ENCODE results near the gene ZNF76. TPM values are rescaled to one million over a fixed set of nuclear protein-coding genes. Genes with fewer than 3 reads are reported as not detected.

ZNF76 gene
- 20.5 and 21.6 TPM in 2 replicates for total RNA-seq

DNA sequence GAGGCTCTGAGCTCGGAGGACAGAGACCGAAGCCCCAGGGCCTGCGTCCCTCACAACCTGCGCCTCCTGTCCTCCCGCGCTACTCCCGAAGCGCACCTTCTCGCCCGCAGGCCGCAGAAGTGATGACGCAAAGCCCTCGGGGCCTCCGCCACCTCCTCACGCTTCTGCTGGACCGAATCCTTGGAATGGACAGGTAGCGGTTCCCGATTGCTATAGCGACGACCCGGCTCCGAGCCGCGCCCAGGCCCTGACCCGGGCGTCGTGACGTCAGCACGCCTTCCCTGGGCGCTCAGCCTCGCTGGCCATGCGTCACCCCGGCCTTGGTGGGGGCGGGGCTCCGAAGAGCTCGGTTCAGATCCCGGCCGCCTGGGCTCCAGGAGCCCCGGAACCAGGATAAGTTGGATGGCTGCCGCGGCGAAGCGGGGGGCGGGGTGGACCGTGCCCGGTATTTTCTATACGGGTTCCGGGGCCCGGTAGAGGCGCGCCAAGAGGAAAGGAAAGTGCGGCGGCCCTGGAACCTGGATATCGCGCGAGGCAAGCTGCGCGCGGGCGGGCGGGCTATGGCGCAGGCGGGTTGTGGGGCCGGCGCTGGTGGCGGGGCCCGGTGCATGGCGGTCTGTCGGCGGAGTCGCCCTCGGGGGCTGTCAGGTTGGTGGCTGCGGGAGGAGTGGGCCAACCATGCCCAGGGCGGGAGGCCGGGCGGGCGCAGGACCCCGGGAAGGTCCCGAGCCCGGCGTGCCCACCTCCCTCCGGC lies at the start of gene ZNF76:
TSS of gene ZNF76 (plus strand) at position 542 of the 754 bp plus-strand sequence. CDS start 21,417 bp downstream, outside the sequence.
- DNase-seq (ENCODE audit: low read depth, low spot score), result peak; percentile 69

DNA sequence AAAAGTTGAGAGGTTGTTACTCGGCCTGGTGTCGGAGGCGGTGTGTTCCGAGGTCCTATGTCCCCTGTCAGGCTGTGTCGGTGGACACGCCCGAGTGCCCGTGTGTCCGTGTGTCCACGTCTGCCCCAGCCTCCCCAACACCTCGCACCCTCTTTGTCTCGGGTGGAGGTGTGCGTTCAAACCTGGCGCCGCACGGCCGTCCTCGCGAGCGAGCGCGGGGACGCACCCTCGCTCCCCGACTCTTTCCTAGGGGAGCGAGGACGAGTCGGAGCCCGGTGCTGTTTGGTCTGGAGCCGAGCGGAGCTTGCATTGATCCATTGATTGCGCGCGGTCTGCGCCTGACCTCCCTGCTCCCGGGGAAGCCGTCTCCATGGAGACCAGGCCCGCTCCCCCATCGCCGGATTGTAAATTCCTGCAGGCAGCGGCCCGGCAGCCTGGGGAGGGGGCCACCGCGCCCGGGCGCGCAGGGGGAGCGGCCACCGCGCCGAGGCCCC lies 46.2 kb upstream of the ZNF76 start:
- DNase-seq (ENCODE audit: low read depth, low spot score), result no peak

DNA sequence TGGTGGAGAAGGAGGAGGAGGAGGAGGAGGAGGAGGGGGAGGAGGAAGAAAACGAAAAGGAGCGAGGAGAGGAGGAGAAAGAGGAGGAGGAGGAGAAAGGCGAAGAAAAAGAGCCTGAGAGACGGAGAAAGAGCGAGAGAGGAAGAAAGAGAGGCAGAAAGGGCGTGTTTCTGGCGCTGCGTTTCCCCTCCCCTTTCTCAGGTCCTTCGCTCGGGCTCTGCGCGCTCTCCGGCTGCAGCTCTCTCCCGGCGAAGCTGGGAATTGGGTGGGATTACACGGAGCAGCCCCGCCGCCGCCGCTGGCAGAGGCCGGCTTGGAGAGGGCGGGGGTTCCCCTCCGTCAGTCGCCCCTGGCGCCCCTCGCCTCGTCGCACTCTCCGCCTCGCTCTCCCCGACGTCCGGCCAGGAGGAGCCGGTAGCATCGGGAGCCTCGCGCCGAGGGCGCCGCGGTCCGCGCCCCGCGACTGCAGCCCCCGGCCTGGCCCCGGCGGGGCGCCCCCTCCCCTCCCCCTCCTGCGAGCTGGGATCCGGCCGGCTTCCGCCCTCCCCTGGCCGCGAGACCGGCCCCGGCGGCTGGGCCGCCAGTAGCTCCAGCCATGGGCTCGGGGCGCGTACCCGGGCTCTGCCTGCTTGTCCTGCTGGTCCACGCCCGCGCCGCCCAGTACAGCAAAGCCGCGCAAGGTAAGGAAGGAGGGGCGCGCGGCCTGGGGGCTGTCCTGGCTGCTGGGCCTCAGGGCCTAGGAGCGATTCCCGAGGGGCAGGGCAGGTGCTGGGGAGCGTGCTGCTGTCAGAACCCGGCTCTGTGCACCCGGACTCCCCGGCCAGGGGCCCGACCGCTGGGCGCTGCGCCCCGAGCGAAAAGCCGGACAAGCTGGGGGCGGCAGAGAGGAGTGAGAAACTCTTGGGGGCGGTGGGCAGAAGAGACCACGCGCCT lies 45.4 kb upstream of the ZNF76 start, which contains the start of gene SCUBE3:
TSS of gene SCUBE3 (plus strand) at position 133 of the 933 bp plus-strand sequence. CDS start at position 596, 463 bp downstream.
- DNase-seq (ENCODE audit: low read depth, low spot score), result no peak

DNA sequence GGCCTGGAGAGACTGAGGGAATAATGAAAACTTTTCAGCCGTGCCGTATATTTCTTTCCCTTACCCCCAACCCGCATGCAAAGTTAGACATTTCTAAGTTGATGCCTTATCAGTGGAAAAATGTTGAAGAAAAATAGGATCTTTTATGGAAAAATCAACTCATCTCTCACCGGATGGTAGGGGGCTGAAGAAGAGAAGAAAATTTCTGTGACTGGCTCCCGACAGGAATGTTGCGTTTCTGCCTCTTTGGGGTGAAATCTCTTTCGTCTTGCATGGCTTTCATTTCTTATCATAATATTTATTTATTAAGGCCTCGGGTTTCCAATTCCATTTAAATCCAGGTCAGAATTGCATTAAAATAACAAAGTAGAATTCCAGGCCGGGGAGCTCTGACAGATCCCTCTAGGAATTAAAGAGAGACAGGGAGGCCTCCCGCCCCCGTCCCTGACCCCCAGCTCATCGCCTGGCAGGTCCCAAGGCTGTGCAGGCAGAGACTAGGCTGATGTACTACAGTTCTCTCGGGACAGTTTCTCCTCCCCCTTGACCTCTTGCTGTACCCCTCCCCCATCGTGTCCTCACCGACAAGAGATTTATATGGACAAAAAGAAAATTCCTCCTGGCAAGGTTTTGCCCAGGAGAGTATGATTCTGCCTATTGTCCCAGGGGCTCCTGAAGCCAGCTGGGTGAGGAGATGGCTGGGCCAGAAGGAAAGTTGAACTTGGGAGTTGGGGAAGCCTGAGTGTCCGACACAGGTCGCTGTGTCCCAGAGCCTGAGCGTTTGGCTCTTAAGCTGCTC lies 44.5 kb upstream of the ZNF76 start:
- DNase-seq (ENCODE audit: low read depth, low spot score), result no peak

DNA sequence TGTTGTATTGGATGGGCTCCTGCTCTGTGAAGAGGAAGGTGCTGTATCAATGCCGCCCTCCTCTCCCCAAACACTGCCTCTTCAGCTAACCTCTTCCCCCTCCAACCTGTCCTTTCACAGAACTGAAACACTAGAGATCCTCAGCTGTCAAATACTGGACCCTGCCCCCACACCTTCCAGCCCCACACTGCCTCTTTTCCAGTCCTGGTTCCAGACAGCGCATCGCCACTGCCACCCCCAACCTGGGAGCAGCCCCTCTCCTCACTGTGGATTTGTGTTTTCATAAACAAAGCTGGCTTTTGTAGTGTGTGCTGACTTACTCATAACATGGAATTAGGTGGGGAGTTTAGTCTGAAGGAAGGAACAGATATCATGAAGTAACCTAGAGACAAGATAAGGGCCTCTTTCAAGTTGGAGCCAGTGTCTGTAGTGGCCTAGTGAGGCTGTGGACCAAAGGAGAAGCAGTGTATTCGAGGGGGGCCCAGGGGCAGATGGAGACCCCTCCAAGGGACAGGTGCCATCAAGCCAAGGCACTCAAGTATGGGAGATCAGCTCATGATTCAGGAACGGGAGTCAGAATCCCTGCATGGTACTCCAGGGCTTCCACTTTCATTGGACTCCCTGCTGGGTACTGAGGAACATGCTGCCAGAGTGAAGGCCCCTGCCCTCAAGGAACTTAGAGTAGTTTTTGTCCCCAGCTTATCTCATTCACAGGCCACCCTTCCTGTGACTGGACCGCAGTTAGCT lies 43.7 kb upstream of the ZNF76 start:
- DNase-seq (ENCODE audit: low read depth, low spot score), result no peak

DNA sequence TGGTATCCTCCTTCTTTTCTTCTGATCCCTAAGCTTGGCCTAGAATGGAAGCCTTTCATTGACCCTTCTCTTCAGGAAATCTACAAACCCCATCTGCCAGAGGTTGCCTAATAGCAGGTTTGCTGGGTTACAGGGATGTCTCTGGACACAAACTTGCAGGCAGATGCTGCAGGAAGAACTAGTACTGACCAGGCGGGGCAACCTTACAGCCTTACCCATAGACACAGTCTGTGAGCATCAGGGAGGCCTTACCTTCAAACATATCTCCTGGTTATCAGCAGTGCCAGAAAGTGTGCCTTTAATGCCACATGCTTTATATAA lies 43.2 kb upstream of the ZNF76 start:
- no peak for DNase-seq (ENCODE audit: low read depth, low spot score)

DNA sequence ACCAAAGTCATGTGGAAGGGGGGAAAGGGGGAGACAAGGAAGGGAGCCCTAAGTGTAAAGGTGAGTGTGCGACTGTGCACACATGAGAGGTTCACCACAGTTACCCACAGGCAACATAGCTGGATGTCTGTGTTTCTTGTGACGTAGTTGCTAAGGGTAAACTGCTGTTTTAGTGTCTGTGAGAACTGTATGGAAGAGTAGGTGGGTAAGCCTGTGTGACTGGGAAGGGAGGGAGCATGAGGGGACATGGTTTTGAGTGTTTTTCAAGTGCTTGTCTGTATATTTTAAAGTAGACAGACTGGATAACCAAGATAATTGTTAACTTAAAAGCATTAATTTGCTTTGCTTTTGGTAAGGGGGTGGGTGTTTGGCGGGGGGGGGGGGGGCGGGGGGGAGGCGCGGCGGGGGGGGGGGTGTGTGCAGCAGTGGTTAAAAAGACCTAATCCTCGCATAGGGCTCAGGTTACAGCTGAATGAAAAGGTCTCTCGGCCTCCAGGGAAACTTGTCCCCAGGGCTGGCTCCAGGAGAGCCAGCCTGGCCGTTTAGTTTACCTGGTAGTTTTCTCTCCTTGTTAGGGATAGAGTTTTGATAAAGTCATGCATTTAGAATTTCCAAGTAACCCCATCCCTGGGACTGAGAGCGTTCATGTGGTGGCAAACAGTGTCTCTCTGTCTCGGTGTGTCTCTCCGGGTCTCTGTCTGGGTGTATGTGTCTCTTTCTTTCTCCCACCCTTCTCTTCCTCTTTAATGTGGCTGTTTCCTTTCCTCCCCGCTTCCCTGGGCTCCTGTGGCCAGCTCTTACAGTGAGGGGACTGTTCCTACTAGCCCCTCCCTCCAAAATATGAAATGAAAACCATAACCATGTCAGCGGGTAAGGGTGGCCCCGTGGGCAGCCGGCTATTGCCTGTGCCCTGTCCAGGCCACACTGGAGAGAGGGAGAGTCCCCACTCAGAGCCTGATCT lies 42.4 kb upstream of the ZNF76 start:
- DNase-seq (ENCODE audit: low read depth, low spot score), result no peak

DNA sequence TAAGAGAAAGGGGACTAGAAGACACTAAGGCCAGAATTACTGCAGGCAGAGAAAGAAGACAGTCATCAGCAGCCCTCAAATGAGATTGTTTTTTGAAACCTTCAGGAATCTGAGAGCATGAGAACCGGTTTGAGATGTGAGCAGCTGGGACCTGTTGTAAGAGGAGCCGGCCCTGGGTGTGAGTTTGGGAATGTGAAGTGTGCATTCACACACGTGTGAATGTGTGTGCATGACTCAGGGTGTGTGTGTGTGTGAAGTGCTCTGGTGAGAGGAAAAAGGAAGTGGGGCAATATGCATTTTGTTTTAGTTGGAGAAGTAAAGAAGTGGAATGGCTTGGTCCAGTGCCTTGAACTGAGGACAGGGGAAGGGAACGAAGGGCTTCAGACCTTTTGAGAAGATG lies 41.5 kb upstream of the ZNF76 start:
- no peak for DNase-seq (ENCODE audit: low read depth, low spot score)

DNA sequence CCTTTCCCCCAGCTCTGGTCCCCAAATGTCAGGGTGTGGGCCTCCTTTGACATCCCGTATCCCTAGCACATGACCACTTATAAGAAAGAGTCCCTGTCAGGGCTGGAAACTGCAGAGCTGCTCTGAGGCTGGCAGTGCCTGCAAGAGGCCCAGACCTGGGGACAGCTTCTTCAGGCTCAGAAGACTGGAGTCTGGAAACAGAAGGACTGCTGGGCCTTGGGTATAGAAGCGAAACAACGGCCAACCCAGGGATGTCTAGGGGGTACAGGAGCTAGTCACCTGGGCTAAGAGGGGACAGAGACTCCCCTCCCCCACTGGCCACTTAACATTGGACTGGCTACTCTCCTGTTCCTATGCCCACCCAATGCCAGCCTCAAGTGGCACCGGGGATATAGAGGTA lies 41.1 kb upstream of the ZNF76 start:
- no peak for DNase-seq (ENCODE audit: low read depth, low spot score)

DNA sequence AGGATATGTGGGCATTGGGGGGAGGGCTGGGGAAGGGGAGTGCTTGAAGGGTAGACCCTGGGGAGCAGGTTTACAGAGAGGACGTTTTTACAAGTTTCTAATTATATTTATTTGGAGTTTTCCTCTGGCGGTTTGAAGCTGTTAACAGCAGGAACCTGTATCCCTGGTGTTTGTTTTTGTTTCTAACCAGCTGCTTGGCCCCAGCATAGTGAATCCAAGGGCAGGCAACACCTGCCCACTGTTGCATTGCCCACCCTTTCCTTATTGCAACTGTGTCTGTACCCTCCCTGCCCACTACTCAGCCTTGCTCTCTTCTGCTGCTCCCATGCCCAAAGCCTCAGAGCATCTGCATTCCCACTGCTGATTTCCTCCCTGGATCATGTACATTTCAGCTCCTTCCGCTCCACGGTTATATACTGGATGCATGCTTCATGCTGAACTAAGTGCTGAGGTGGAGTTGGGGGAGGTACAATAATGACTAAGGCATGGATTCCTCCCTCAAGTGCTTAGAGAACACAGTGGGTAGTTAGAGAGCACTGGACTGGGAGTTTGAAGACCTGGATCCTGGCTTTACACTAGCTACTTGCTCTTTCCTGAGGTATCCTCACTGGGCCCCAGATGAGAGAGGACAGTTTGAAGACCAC lies 39.7 kb upstream of the ZNF76 start:
- no peak for DNase-seq (ENCODE audit: low read depth, low spot score)

DNA sequence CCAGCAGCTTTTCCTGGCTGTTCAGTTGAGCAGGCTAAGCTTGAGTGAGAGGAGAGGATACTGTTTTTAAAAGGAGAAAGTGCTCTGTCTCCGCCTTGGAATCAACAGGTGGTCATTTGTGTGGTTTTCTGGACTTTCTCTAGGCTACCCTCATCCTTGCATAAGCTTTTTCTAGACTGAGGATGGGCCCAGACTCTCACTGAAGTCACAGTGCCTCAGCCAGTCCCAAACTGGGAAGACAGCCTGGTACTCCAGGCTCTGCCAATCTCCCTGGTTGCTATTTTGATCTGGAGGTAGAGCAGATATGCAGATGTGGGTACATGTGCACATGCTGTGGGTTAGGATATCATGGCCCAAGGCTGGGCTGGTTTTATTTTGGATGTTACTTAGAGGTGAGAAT lies 38.8 kb upstream of the ZNF76 start:
- no peak for DNase-seq (ENCODE audit: low read depth, low spot score)

DNA sequence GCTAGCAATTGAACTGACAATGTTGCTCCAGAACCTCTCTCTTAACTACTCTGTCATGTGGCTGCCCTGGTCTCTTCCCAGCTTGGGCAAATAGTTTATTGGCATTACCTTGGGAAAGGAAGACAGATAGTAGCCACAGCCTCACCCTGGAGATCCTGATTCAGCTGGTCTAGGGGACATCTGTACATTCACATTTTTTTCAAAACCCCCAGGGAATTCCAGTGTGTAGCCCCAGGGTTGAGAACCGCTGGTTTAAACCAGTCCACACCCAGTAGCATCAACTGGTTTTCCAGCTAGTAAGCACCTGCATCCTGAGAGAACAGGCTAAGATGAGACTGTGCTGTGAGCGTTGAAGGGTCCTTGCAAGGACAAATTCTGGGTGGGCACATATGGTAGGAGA lies 36.1 kb upstream of the ZNF76 start:
- no peak for DNase-seq (ENCODE audit: low read depth, low spot score)

DNA sequence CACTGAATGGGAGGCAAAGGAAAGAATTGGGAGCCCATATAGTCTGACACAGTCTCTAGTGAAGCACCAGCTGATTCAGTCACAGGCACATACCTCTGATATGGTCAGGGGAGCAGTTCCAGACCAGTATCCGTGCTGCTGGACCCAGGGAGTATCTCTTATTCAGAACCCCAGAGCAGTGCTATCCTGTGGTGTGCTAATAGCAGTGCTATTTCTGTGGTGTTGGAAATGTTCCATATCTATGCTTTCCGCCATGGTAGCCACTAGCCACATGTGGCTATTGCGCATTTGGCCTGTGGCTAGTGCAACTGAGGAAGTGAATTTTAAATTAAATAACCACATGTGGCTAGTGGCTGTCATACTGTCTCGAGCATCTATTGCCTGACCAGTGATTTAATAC lies 34.8 kb upstream of the ZNF76 start:
- no peak for DNase-seq (ENCODE audit: low read depth, low spot score)

DNA sequence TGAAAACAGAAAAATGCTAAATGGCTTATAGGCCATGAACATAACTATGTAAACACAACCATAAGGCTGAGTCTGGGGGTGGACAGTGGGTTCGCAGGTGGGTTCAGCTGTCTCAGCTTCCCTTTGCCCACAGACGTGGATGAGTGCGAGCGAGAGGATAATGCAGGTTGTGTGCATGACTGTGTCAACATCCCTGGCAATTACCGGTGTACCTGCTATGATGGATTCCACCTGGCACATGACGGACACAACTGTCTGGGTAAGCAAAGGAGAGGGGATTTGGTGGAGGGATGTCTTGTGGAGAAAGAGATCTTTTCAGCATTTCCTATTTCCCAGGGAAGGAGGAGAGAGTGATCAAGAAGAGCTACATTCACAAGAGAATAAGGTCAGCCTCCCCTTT lies 31.1 kb upstream of the ZNF76 start:
- DNase-seq (ENCODE audit: low read depth, low spot score), result no peak

DNA sequence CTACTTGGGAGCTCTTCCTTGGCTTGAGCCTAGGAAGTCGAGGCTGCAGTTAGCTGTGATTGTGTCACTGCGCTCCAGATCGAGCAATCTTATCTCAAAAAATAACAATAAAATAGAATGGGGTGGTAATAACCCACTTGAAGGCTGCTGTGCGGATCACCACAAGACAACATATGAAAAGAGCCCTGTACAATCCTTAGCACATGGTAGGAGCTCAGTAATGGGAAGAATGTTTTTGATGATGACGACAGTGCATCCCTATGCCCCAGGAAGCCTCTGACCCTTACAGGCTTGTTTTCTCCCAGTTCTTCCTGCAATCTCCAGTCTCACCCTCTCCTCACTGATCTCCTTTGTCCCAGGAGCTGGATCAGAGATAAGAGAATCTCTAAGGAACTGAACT lies 30.2 kb upstream of the ZNF76 start:
- DNase-seq (ENCODE audit: low read depth, low spot score), result no peak

DNA sequence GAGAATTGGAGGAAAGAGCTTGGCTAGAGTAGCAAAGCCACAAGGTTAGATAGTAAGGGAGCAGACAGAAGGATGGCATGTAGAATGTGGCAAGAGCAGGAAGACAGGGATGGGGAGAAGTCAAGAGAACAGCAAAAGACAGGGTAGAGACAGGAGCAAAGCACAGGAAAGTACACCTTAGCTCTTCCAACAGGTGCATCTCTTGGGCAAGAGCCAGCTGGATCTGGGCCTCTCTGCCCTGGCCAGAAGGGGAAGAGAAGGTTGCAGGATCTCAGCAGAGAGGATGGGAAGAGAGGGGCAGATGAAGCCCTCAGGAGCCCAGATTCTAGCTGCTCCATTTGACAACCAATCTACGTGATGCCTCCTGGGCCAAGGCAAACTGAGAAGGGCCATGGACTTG lies 29.0 kb upstream of the ZNF76 start:
- DNase-seq (ENCODE audit: low read depth, low spot score), result no peak

DNA sequence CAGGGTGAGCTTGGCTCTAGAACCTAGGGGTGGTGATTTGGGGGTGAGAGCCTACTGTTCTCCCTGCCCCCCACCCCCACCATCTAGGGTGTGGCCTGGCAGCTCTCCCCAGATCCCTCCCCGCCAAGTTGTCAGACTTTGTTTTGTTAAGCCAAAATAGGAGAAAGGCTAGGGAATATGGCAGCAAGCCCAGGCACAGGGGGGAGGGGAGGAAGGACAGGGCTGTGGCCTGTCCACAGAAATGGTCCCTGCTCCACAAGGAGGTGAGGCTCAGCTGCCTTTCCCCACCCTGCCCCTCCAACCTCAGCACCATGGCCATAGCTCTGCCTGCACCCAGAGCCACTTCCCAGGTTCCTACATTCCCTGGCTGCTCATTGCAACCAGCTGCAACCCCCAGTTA lies 28.6 kb upstream of the ZNF76 start:
- DNase-seq (ENCODE audit: low read depth, low spot score), result no peak

DNA sequence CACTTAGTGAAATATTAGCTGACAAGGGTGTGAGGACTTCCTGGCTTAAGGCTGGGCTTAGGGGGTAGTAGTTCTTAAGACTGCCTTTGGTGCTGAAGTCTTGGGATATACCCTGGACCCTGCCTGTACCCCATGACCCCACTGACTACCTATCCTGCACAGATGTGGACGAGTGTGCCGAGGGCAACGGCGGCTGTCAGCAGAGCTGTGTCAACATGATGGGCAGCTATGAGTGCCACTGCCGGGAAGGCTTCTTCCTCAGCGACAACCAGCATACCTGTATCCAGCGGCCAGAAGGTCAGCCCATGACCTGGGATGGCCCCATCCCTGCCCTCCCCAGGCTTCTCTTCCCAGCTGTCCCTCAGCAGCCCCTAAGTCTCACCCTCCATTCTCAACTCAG lies 28.0 kb upstream of the ZNF76 start:
- no peak for DNase-seq (ENCODE audit: low read depth, low spot score)

DNA sequence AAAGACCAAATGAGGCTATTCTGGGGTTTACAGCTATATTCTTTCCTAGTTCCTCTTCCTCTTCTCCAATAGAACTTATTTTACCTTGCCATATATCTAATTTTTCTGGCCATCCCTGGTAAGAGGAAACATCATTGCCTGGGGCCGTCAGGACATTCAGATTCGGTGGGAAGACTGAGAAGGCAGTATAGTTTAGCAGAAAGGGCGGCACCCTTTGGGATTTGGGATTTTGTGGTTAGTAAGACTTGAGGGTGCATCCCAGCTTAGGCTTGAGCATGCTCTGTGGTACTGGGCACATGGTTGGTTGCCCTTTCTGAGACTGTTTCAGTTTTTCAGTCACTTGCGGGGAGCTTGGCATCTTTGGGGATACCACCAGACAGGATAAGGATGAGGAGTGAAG lies 24.6 kb upstream of the ZNF76 start:
- DNase-seq (ENCODE audit: low read depth, low spot score), result no peak

Measured in pulmonary artery endothelial cell (primary cell).